Measurements from ENCODE around the gene CHCHD6. TPM values are rescaled to one million over a fixed set of nuclear protein-coding genes. Genes with fewer than 3 reads are reported as not detected.

CHCHD6 gene
- polyA plus RNA-seq, 1 donor from 2014 or later = 102 TPM

DNA sequence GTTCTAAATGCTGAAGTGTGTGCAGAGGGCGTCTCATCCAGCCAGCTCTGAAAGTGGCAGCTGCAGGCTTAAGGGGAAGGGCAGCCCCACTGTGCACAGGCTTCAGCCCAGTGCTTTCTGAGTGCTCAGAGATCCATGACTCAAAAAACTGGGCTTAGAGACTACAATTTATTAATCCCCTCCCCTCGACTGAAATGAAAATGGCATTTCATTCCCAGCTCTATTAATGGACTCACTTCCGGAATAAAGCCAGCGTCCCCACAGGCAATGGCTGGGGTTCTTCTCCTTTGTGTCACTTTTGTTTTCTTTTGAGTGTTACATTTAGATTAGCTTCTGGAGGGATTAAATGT is 223.3 kb downstream of the CHCHD6 start:
- no peaks in the 10 kb centered on the region for H3K9me3 ChIP-seq (ENCODE audit: low read length)
- H3F3A ChIP-seq (ENCODE audit: insufficient read depth, low read length, poor library complexity, severe bottlenecking) = no peaks in the 10 kb centered on the region
- H4K20me1 ChIP-seq (ENCODE audit: insufficient read depth) = no peaks in the 10 kb centered on the region
- TF ChIP-seq, protein P1, sequence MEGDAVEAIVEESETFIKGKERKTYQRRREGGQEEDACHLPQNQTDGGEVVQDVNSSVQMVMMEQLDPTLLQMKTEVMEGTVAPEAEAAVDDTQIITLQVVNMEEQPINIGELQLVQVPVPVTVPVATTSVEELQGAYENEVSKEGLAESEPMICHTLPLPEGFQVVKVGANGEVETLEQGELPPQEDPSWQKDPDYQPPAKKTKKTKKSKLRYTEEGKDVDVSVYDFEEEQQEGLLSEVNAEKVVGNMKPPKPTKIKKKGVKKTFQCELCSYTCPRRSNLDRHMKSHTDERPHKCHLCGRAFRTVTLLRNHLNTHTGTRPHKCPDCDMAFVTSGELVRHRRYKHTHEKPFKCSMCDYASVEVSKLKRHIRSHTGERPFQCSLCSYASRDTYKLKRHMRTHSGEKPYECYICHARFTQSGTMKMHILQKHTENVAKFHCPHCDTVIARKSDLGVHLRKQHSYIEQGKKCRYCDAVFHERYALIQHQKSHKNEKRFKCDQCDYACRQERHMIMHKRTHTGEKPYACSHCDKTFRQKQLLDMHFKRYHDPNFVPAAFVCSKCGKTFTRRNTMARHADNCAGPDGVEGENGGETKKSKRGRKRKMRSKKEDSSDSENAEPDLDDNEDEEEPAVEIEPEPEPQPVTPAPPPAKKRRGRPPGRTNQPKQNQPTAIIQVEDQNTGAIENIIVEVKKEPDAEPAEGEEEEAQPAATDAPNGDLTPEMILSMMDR (IDR thresholded peaks at IDR 0.05; ENCODE audit: poor library complexity, severe bottlenecking) = no peak
- TF ChIP-seq POLR2AphosphoS5 (IDR thresholded peaks at IDR 0.05) (no peak), RAD21 (conservative IDR thresholded peaks at IDR 0.05) (no peak), TAF1 (IDR thresholded peaks at IDR 0.05; ENCODE audit: low read depth) (no peak), EP300 (conservative IDR thresholded peaks at IDR 0.05; ENCODE audit: poor library complexity, severe bottlenecking) (no peak), SMC3 (conservative IDR thresholded peaks at IDR 0.05; ENCODE audit: poor library complexity) (no peak), MXI1 (conservative IDR thresholded peaks at IDR 0.05; ENCODE audit: poor library complexity, severe bottlenecking) (no peak), EZH2 (IDR thresholded peaks at IDR 0.05; ENCODE audit: borderline replicate concordance, insufficient read depth, low read length, poor library complexity, severe bottlenecking) (no peak)
- TF ChIP-seq, protein P2, sequence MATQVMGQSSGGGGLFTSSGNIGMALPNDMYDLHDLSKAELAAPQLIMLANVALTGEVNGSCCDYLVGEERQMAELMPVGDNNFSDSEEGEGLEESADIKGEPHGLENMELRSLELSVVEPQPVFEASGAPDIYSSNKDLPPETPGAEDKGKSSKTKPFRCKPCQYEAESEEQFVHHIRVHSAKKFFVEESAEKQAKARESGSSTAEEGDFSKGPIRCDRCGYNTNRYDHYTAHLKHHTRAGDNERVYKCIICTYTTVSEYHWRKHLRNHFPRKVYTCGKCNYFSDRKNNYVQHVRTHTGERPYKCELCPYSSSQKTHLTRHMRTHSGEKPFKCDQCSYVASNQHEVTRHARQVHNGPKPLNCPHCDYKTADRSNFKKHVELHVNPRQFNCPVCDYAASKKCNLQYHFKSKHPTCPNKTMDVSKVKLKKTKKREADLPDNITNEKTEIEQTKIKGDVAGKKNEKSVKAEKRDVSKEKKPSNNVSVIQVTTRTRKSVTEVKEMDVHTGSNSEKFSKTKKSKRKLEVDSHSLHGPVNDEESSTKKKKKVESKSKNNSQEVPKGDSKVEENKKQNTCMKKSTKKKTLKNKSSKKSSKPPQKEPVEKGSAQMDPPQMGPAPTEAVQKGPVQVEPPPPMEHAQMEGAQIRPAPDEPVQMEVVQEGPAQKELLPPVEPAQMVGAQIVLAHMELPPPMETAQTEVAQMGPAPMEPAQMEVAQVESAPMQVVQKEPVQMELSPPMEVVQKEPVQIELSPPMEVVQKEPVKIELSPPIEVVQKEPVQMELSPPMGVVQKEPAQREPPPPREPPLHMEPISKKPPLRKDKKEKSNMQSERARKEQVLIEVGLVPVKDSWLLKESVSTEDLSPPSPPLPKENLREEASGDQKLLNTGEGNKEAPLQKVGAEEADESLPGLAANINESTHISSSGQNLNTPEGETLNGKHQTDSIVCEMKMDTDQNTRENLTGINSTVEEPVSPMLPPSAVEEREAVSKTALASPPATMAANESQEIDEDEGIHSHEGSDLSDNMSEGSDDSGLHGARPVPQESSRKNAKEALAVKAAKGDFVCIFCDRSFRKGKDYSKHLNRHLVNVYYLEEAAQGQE (IDR thresholded peaks at IDR 0.05; ENCODE audit: borderline replicate concordance) = no peak
- H3K36me3 ChIP-seq (ENCODE audit: insufficient read depth, low read length) = no peaks in the 10 kb centered on the region
- no peaks in the 10 kb centered on the region for H3K27me3 ChIP-seq (ENCODE audit: insufficient read depth, low read depth, low read length)
- H2AFZ ChIP-seq (ENCODE audit: low read depth, low read length) = no peak overlapping the region
- H3K4me3 ChIP-seq (ENCODE audit: low read length) = no peak overlapping the region
- H3K79me2 ChIP-seq (replicated peaks; ENCODE audit: insufficient read depth, low read length) = no peaks in the 10 kb centered on the region
- no peak overlapping the region for H3K9ac ChIP-seq (ENCODE audit: low read length)
- no peak overlapping the region for H3K4me2 ChIP-seq (ENCODE audit: low read length)
- H3K9me2 ChIP-seq (ENCODE audit: insufficient read depth, low read length) = no peaks in the 10 kb centered on the region
- H3K27ac ChIP-seq (ENCODE audit: low read length) = no peak overlapping the region

DNA sequence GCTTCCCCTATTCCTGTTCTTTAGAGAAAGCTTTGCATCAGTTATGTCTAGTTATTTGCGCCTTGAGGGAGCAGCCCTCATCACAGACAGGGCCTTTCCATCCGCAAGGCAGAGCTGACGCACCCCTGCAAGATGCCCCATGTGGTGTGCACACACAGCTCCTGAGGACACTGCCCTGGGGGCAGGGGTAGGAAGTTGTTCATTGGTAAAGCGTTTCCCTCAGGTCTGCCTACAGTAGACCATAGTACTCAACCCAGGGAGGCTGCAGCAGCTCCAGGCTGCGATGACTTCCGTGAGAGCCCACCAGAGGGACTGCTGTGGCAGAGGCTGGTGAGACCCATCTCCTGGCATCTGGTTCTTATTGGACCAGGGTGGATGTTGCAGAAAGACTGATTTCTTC is 223.8 kb downstream of the CHCHD6 start:
- H3K4me3 ChIP-seq (ENCODE audit: low read length) = no peak overlapping the region
- no peak overlapping the region for H3K4me2 ChIP-seq (ENCODE audit: low read length)
- no peaks in the 10 kb centered on the region for H3F3A ChIP-seq (ENCODE audit: insufficient read depth, low read length, poor library complexity, severe bottlenecking)
- H3K27me3 ChIP-seq (ENCODE audit: insufficient read depth, low read depth, low read length) = no peaks in the 10 kb centered on the region
- H2AFZ ChIP-seq (ENCODE audit: low read depth, low read length) = no peak overlapping the region
- H4K20me1 ChIP-seq (ENCODE audit: insufficient read depth) = no peaks in the 10 kb centered on the region
- H3K36me3 ChIP-seq (ENCODE audit: insufficient read depth, low read length) = no peaks in the 10 kb centered on the region
- no peak for TF ChIP-seq MXI1 (conservative IDR thresholded peaks at IDR 0.05; ENCODE audit: poor library complexity, severe bottlenecking)
- TF ChIP-seq, protein P1 (IDR thresholded peaks at IDR 0.05; ENCODE audit: poor library complexity, severe bottlenecking) = peak; percentile 11
- TF ChIP-seq, protein P2 (IDR thresholded peaks at IDR 0.05; ENCODE audit: borderline replicate concordance) = no peak
- no peak for TF ChIP-seq SMC3 (conservative IDR thresholded peaks at IDR 0.05; ENCODE audit: poor library complexity)
- no peak for TF ChIP-seq RAD21 (conservative IDR thresholded peaks at IDR 0.05)
- TF ChIP-seq EZH2 (IDR thresholded peaks at IDR 0.05; ENCODE audit: borderline replicate concordance, insufficient read depth, low read length, poor library complexity, severe bottlenecking) = no peak
- no peaks in the 10 kb centered on the region for H3K9me3 ChIP-seq (ENCODE audit: low read length)
- H3K27ac ChIP-seq (ENCODE audit: low read length) = no peak overlapping the region
- no peak overlapping the region for H3K9ac ChIP-seq (ENCODE audit: low read length)
- no peaks in the 10 kb centered on the region for H3K79me2 ChIP-seq (replicated peaks; ENCODE audit: insufficient read depth, low read length)
- no peaks in the 10 kb centered on the region for H3K9me2 ChIP-seq (ENCODE audit: insufficient read depth, low read length)

All from neural cell (in vitro differentiated cells).